Measurements from ENCODE around the gene LMO2.

Gene LMO2

DNA sequence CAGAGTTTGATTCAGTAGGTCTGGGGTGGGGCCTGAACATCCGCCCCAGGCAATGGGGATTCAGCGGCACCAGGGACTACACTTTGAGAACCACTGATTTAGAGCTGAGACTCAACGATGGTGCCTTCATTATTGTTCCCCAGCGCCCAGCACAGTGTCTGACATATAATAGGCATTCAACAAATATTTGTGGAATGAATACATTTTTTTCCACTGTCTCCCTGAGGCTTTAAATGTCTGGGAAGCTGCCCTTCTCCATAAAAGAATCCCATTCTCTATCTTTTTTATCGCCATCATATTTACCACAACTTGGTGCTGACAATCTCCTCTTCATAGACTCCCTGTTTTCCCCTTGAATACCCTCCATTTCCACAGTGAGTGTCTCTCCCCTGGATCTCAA, 23.6 kb upstream of the LMO2 start:
- DNase-seq (ENCODE audit: low read depth in 4 of 4, low spot score in 1 of 4): no peak

DNA sequence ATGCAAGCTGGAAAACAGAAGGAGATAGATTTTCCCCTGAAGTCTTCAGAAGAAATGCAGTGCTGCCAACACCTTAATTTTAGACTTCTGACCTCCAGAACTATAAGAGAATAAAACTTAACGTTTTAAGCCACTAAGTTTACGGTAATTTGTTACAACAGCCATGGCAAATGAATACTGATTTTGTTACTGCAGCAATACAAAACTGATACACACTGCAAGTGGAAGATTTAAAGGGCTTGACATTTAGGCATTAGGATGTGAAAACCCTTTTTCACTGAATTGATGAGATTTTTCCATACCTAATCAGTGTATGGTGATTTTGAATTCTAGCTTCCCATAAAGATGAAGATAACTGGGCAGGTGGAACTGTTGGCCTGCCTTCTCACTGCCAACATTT, 22.1 kb upstream of the LMO2 start:
- no peak for DNase-seq (ENCODE audit: low read depth in 4 of 4, low spot score in 1 of 4)

- DNase-seq (ENCODE audit: low read depth in 4 of 4, low spot score in 1 of 4): no peak
Measured at GRCh38 chr11:33912405-33913361, 20.8 kb upstream of the LMO2 start.

DNA sequence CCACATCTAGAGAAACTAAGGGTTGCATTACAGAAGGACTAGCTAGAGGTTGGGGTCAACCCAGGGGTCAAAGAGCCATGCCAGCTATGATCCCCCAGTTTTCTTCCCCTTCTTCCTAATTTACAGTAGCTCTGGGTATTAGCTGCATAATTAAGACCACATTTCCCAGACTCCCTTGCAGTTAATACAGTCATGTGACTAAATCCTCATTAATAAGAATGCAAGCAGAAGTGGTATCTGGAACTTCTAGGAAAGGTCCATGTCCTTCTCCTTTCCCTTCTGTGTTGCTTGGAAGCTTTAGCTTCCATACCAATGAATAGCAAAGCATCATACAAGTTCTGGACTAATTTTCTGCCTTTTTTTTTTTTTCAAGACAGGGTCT, 19.1 kb upstream of the LMO2 start:
- DNase-seq (ENCODE audit: low read depth in 4 of 4, low spot score in 1 of 4): no peak

- no peak for DNase-seq (ENCODE audit: low read depth in 4 of 4, low spot score in 1 of 4)
Measured at GRCh38 chr11:33910296-33910957, 18.6 kb upstream of the LMO2 start.

- DNase-seq (ENCODE audit: low read depth in 4 of 4, low spot score in 1 of 4): no peak
Measured at GRCh38 chr11:33909552-33909951, 17.7 kb upstream of the LMO2 start.

DNA sequence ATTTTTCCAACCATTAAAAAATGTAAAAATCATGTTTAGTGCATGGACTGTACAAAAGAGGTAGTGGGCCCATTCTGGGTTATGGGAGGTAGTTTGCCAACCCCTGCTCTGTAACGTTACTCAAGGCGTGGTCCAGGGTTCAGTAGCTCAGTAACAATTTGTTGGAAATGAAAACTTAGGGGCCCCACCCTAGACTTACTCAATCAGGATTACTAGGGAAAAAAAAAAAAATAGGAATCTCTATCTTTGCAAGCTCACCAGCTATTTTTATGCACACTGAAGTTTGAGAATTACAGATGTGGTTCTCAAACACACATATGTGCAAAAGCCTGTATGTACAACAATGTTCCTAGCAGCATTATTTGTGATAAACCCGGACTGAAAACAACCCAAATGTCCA, 17.3 kb upstream of the LMO2 start:
- no peak for DNase-seq (ENCODE audit: low read depth in 4 of 4, low spot score in 1 of 4)

DNA sequence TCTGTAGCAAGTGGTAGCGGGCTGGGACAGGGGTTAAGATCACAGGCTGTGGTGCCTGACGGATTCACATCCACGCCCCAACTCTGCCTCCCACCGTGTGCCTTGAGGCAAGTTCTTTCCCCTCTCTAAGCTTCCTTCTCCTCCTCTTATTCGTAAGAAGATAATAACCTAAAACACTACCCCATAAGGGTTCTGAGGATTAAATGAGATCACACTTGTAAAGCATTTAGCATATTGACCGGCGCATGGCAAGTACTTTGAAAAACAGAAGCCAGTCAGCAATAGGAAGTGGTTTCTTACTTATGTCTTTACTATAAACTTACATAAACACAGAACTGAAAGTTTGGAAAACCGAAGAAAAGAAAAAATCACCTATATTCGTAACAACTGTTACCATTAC, 15.5 kb upstream of the LMO2 start:
- DNase-seq (ENCODE audit: low read depth in 4 of 4, low spot score in 1 of 4): no peak

DNA sequence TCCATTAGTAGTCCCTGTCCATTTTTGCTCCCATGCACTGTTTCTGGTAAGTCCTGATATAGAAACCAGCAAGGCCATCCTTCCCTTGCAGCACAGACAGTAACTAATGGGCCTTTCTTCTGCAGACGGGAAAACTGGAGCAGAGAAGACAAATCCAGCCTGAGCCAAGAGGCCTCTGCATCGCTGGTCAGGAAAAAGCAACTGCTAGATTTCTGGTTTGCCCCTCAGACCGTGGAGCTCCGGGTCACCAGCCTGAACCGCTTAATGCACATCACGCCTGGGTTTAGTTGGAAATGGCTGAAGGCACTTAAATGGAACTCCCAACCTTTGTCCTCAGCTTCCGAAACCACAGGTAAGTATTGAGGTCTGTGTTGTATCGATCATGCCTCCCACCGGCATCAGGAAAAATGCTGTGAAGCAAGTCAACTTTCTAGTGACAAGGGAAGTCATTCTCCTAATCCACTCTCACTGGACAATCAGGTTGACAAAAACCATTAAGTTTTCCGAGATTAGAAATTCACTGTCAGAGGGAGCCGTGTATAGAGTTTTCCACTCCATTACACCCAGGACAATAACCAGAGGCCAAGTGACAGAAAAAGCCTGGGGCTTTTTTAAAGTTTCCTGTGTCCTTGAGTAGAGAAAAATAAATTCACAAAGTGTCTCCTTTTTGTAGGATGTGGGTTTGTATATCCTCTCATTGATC, 14.8 kb upstream of the LMO2 start:
- no peak for DNase-seq (ENCODE audit: low read depth in 4 of 4, low spot score in 1 of 4)

DNA sequence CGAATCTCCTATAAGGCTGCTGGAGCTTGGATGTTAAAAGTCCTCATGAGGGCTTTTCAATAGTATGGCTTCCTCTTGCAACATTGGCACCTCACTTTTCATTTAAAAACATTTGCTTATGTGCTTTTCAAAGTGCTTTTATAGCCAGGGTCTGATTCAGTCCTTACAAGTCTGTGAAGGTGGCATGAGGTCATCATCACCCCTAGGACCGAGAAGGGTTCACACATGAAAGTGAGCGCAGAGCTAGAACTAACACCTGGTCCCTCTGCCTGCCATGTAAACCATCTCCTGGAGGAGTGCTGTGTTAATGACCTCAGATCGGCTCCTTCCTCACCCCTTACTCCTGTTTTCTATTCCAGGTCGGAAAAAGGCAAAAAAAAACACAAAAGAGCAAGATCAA, 12.2 kb upstream of the LMO2 start:
- DNase-seq (ENCODE audit: low read depth in 4 of 4, low spot score in 1 of 4): no peak

GRCh38 chr11:33900159-33900840, 8.4 kb upstream of the LMO2 start:
- DNase-seq (ENCODE audit: low read depth in 4 of 4, low spot score in 1 of 4): no peak

GRCh38 chr11:33899400-33900037, 7.6 kb upstream of the LMO2 start:
- DNase-seq (ENCODE audit: low read depth in 4 of 4, low spot score in 1 of 4): no peak

DNA sequence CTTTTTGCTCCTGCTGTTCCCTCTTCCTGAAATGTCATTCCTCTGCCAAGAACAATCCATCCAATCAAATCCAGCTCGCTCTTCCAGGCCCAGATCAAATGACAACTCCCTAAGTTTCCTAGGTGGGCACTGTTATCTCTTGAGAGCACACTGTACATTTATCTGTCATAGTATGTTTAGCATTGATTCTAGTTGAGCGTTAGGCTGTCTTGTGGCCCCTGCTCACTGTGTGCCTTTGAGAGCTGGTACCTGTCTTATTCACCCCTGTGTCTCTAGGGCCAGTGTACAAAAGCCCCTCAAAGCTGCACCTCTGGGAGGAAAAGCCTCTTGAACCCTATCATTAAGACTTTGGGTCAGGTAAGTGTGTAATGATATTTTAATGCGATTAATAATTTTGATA, 7.1 kb upstream of the LMO2 start:
- DNase-seq (ENCODE audit: low read depth in 4 of 4, low spot score in 1 of 4): no peak

DNA sequence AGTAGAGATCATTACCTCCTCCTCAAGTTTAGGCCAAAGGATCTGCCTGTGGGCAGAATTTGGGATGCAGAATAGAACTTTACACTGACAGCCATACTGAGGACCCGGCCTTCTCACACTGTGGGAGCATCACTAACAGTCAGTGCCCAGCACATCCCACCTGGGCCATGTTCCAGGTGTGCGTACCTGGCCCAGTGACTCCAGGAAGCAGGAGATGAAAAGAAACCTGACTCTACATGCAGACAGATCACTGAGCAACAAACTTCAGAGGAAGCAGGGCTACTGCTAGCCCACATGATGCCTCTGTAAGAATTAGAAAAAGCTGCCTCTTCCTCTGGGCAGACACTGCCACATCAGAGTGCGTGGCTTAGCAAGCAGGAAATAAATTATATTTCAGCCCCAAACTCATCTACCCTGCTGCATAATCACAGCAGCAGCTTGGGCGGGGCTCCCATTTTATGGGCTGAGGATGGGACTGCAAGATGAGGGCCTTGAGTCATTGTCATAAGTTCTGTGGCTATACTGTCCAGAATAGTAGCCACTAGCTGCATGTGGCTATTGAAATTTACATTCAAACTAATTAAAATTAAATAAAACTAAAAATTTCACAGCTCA, 6.0 kb upstream of the LMO2 start:
- no peak for DNase-seq (ENCODE audit: low read depth in 4 of 4, low spot score in 1 of 4)

DNA sequence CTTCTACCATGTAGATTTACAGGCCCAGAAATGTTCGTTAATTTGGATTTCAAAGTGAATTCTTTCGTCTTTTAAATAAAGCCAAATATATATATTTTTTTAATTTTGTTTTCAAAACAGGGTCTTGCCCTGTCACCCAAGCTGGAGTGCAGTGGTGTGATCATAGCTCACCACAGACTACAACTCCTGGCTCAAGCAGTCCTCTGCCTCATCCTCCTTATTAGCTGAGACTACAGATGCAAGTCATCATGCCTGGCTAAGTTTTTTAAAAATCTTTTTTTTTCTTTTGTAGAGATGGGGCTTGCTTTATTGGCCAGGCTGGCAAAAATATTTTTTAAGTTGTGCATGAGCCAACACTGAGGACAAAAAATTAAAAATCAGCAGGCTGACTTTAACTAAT, 5.0 kb upstream of the LMO2 start:
- DNase-seq (ENCODE audit: low read depth in 4 of 4, low spot score in 1 of 4): no peak

DNA sequence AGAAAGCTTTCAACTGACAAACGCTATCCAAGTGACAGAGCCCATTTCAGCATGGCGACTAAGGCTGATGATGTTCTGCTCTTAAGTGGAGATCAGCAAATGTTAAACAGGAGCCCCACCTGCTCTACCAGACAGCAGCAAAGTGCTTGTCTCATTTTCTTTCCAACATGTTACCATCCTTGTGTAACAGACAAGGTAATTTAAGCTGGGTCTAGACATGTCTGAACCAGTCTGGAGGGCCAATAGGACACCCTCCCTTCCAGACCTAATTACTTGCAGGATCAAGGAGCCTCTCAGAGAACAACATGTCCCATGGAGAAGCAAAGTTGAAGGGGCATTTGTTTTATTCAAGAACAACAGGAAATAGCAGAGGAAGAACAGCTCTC, 3.9 kb upstream of the LMO2 start:
- no peak for DNase-seq (ENCODE audit: low read depth in 4 of 4, low spot score in 1 of 4)

GRCh38 chr11:33894398-33894746, 2.5 kb upstream of the LMO2 start:
- no peak for DNase-seq (ENCODE audit: low read depth in 4 of 4, low spot score in 1 of 4)

- peak; percentile 40 to 74 (median 50) for DNase-seq (ENCODE audit: low read depth in 4 of 4, low spot score in 1 of 4)
Measured at GRCh38 chr11:33893711-33894397, 2.0 kb upstream of the LMO2 start.

- DNase-seq (ENCODE audit: low read depth in 4 of 4, low spot score in 1 of 4): no peak
Measured at GRCh38 chr11:33892906-33893594, 1.2 kb upstream of the LMO2 start.
